Stimulated activated effector memory CD8-positive, alpha-beta T cell treated with anti-CD3 and anti-CD28 coated beads, Interleukin-12 subunit alpha, Interleukin-12 subunit beta, amount 100 ng/mL, for 72 hours (primary cell): ENCODE measurements around the gene FBXL17.

Experiments
- ATAC-seq: fragments of 150-1000 bp; cut with Tn5 transposase; 2 replicates; pipeline ENCODE4 v1.10.0; 2021
- DNase-seq, 2 donors: peaks; one replicate each; pipeline ENCODE4 v3.0.0; 2021 to 2022; ENCODE audit warnings: low spot score in 2 of 2
- H3K27ac Mint-ChIP-seq: one replicate; pipeline ENCODE4 v1.8.0; 2022; ENCODE audit warnings: mild to moderate bottlenecking, mixed read lengths
- H3K36me3 Mint-ChIP-seq: one replicate; pipeline ENCODE4 v1.8.0; 2022; ENCODE audit warnings: mild to moderate bottlenecking, mixed read lengths
- H3K4me1 Mint-ChIP-seq: one replicate; pipeline ENCODE4 v1.8.0; 2022; ENCODE audit warnings: mixed read lengths
- H3K4me3 Mint-ChIP-seq: one replicate; pipeline ENCODE4 v1.8.0; 2022; ENCODE audit warnings: mild to moderate bottlenecking, mixed read lengths
- H3K9me3 Mint-ChIP-seq: one replicate; pipeline ENCODE4 v1.8.0; 2022; ENCODE audit warnings: mixed read lengths

FBXL17 gene

DNA sequence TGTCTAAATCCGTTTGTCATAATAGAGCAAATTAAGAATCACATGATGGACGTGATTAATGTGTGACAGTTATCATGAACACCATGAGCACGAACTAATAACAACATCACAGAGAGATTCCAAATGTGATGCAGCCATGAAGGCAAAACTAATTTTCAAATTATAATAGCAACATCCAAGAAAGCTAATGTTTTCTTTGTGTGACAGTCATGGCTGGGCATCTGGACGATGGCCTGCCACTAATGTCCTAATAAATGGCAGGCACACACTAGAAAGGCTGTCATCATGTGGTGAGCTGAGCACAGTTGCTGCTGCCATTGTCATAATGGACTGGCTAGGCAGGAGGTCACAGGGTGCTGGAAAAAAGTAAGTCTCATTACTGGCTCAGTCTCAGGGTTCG lies 431.1 kb downstream of the FBXL17 start:
- ATAC-seq (no peak), DNase-seq (no peak)
- H3K9me3 Mint-ChIP-seq: no peaks in the 10 kb centered on the region
- H3K36me3 Mint-ChIP-seq: no peaks in the 10 kb centered on the region
- no peak overlapping the region for H3K4me3 Mint-ChIP-seq
- H3K27ac Mint-ChIP-seq: no peak overlapping the region
- no peaks in the 10 kb centered on the region for H3K4me1 Mint-ChIP-seq

- no peak overlapping the region for H3K27ac Mint-ChIP-seq
- no peak overlapping the region for H3K4me3 Mint-ChIP-seq
- no peaks in the 10 kb centered on the region for H3K9me3 Mint-ChIP-seq
- no peaks in the 10 kb centered on the region for H3K4me1 Mint-ChIP-seq
- ATAC-seq (no peak), DNase-seq (no peak)
- H3K36me3 Mint-ChIP-seq: no peaks in the 10 kb centered on the region
These were observed 432.1 kb downstream of the FBXL17 start for GRCh38 chr5:107949688-107950341.

GRCh38 chr5:107948377-107948776 lies 433.5 kb downstream of the FBXL17 start:
- H3K27ac Mint-ChIP-seq: no peak overlapping the region
- no peak for ATAC-seq
- DNase-seq: no peak
- no peaks in the 10 kb centered on the region for H3K36me3 Mint-ChIP-seq
- H3K9me3 Mint-ChIP-seq: no peaks in the 10 kb centered on the region
- no peaks in the 10 kb centered on the region for H3K4me1 Mint-ChIP-seq
- no peak overlapping the region for H3K4me3 Mint-ChIP-seq

GRCh38 chr5:107945061-107945460 lies 436.8 kb downstream of the FBXL17 start:
- H3K9me3 Mint-ChIP-seq: no peaks in the 10 kb centered on the region
- no peaks in the 10 kb centered on the region for H3K36me3 Mint-ChIP-seq
- no peak for ATAC-seq
- no peak overlapping the region for H3K4me3 Mint-ChIP-seq
- H3K27ac Mint-ChIP-seq: no peak overlapping the region
- DNase-seq: no peak
- no peaks in the 10 kb centered on the region for H3K4me1 Mint-ChIP-seq

- DNase-seq (no peak), ATAC-seq (no peak)
- H3K27ac Mint-ChIP-seq: no peak overlapping the region
These were observed 438.0 kb downstream of the FBXL17 start for GRCh38 chr5:107943923-107944322.

DNA sequence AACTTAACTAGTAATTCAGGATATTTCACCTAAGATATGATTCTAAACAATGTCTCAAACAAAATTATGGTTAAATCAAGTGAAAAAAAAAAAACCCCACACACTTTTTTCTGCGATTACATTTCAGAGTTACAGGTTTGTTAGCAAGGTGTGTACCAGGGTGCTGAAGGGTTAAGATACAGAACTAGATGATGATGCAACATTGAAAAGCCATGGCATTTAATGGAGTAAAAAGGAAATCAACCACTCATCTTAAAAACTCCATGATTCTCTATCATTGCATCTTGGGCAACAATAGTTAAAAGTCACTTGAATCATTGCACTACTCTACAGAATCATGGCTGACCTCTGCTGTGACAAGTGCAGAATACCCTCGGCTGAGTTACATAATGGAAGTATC lies 440.9 kb downstream of the FBXL17 start:
- ATAC-seq: no peak
- H3K9me3 Mint-ChIP-seq: no peaks in the 10 kb centered on the region
- H3K27ac Mint-ChIP-seq: no peak overlapping the region
- H3K36me3 Mint-ChIP-seq: no peaks in the 10 kb centered on the region
- H3K4me3 Mint-ChIP-seq: no peak overlapping the region
- no peak for DNase-seq
- no peaks in the 10 kb centered on the region for H3K4me1 Mint-ChIP-seq

More at GRCh38 chr5:107943923-107944322, 438.0 kb downstream of the FBXL17 start:
- H3K9me3 Mint-ChIP-seq: no peaks in the 10 kb centered on the region
- no peak overlapping the region for H3K4me3 Mint-ChIP-seq
- H3K4me1 Mint-ChIP-seq: no peaks in the 10 kb centered on the region
- no peaks in the 10 kb centered on the region for H3K36me3 Mint-ChIP-seq

DNA sequence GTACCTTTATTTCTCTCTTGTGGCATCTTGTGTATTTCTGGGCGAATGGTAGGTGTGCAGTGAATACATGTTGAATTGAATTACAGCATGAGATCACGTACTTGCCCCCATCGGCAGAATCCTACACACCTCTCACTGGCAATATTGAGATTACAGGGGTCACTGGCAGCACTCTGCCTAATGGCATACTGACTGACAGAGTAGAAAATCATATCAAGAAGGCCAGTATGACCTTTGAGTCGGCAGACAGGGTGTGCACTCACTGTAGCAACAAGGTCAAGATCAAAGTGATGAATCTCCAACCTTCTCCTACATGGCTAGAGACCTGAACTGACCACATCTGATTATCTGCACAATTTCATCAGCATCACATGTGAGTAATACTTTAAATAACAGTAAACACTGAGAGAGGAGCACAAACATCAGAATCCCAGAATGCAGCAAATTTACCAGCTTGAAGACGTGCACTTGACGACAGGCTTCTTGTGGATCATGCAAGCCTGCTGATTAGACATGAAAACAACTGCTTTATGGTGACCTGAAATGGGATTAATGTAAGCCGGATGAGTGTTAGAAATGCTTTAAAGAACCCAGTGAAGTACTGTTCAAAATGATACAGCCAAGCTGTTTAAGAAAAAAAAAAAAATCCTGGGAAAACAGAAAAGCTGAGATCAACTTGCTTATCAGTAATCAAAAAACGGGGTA lies 444.1 kb downstream of the FBXL17 start:
- DNase-seq (no peak), ATAC-seq (no peak)
- H3K4me3 Mint-ChIP-seq: no peak overlapping the region
- no peak overlapping the region for H3K27ac Mint-ChIP-seq
- H3K9me3 Mint-ChIP-seq: no peaks in the 10 kb centered on the region
- no peaks in the 10 kb centered on the region for H3K36me3 Mint-ChIP-seq
- no peaks in the 10 kb centered on the region for H3K4me1 Mint-ChIP-seq

DNA sequence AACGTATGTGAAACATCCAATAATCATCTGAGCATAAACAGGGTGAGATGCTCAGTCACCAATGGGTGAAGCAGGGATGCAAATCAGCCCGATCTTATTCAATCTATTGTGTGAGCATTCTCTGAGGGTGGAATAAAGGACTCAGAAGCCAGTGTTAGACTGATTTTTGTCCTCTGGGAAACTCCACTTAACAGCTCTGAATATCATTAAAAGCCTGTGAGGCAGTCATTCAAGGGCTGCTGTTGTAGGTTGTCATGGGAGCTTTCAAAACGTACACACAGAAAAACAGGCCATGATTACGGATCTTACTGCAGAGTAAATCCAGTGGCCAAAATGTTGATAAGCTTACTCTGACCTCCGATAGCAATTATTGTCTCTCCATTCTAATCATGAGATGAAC lies 444.7 kb downstream of the FBXL17 start:
- H3K4me3 Mint-ChIP-seq: no peak overlapping the region

DNA sequence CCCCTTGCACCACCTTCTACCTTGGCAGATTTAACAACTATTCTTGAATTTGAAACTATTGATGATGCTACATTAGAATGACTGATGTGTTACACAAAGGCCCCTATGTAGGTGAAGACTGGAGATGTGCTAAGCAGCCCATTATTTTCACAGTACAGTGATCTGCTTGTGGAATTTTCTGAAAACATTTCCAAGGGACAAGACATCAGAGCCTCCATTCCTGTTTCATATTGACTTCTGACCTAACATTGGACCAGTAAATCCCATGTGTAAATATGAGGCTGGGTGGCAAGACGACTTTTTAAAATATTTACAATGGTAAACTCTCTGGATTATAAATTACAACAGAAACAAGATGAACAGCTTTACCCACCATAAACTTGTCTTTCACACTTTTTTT lies 445.4 kb downstream of the FBXL17 start:
- ATAC-seq (no peak), DNase-seq (no peak)
- H3K27ac Mint-ChIP-seq: no peak overlapping the region

More for the DNA sequence above, 444.7 kb downstream of the FBXL17 start:
- ATAC-seq: no peak
- no peaks in the 10 kb centered on the region for H3K9me3 Mint-ChIP-seq
- H3K4me1 Mint-ChIP-seq: no peaks in the 10 kb centered on the region
- no peak overlapping the region for H3K27ac Mint-ChIP-seq
- no peak for DNase-seq
- H3K36me3 Mint-ChIP-seq: no peaks in the 10 kb centered on the region

DNA sequence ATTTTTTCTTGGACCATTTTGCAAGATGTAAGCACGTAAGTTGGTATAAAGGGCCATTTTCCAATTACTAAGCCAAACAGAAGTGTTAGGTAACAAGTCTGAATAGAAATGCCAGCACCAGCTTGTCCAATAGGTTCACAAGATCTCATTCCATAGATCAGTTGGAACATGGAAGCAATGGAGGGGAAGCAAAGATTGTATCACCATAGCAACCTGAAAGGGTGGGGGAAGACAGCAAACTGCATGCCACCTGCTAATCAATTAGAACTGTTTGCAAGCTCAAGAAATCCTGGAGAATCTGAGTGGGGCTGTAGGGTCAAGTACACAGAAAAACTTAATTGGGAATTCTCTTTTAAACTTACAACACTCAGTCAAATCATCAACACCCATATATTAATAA lies 446.3 kb downstream of the FBXL17 start:
- DNase-seq (no peak), ATAC-seq (no peak)
- H3K27ac Mint-ChIP-seq: no peak overlapping the region
- no peaks in the 10 kb centered on the region for H3K36me3 Mint-ChIP-seq
- H3K4me3 Mint-ChIP-seq: no peak overlapping the region
- H3K9me3 Mint-ChIP-seq: no peaks in the 10 kb centered on the region
- no peaks in the 10 kb centered on the region for H3K4me1 Mint-ChIP-seq

More for the DNA sequence above, 445.4 kb downstream of the FBXL17 start:
- Mint-ChIP-seq H3K4me3 (no peak overlapping the region), H3K4me1 (no peaks in the 10 kb centered on the region), H3K36me3 (no peaks in the 10 kb centered on the region), H3K9me3 (no peaks in the 10 kb centered on the region)

DNA sequence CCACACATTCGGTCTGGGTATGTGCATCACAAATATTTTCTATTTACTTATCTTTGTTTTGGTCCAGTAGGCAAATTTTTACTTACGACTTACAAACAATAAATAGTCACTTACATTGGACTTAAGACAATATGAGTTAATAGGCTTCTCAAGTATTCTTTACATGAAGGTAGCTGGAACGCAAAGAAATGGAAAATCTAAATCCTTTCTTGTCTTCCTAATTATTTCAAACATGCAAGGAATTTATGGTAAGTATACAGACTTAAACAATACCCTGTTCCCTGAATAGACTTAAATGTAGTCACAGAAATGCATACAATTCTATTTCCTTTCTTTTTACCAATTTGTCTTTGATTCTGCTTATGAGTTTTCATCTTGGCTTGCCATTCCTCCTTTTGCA lies 448.6 kb downstream of the FBXL17 start:
- no peaks in the 10 kb centered on the region for H3K4me1 Mint-ChIP-seq
- DNase-seq (no peak), ATAC-seq (no peak)
- H3K9me3 Mint-ChIP-seq: no peaks in the 10 kb centered on the region
- H3K4me3 Mint-ChIP-seq: no peak overlapping the region
- H3K27ac Mint-ChIP-seq: no peak overlapping the region
- no peaks in the 10 kb centered on the region for H3K36me3 Mint-ChIP-seq

DNA sequence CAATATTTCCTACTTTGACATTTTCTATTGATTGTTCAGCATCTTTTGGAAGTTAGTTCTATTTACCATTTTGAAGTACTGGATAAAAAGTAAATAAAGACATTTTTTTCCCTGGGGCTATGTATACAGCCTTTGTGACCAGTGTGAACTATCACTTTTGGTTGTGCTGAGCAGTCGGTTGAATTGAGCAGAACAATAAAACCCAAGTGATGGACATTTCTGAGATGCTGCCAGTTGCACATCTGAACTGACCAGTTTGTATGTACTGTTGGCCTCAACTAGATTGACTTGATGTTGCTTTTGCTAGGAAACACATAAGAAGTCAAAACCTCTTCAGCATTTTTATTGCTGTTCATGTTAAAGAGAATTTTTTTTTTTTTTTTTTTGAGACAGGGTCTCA lies 451.0 kb downstream of the FBXL17 start:
- ATAC-seq (no peak), DNase-seq (no peak)
- Mint-ChIP-seq H3K4me3 (no peak overlapping the region), H3K27ac (no peak overlapping the region), H3K36me3 (no peaks in the 10 kb centered on the region), H3K9me3 (no peaks in the 10 kb centered on the region), H3K4me1 (no peaks in the 10 kb centered on the region)

DNA sequence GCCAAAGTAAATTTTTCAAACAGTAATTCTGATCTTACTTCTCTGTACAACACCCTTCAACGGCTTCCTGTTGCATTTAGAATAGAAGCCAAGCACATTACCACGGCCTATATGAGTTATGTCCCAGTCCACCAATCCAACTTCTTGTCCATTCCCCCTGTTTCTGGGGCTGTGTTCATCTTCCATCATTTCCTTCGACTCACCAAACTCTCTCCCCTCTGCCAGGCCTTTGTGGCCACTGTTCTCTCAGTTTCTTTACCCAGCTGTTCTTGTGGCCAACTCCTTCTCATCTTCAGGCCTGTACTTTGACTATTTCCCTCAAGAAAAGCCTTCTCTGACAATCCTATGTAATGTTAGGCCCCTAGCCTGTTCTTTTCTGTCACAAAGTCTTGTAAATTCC lies 451.8 kb downstream of the FBXL17 start:
- DNase-seq: no peak
- Mint-ChIP-seq H3K4me1 (no peaks in the 10 kb centered on the region), H3K27ac (no peak overlapping the region), H3K36me3 (no peaks in the 10 kb centered on the region), H3K4me3 (no peak overlapping the region), H3K9me3 (no peaks in the 10 kb centered on the region)
- no peak for ATAC-seq

- Mint-ChIP-seq H3K4me1 (no peaks in the 10 kb centered on the region), H3K9me3 (no peaks in the 10 kb centered on the region), H3K36me3 (no peaks in the 10 kb centered on the region), H3K27ac (no peak overlapping the region), H3K4me3 (no peak overlapping the region)
- DNase-seq (no peak), ATAC-seq (no peak)
These were observed 452.8 kb downstream of the FBXL17 start for GRCh38 chr5:107929080-107929479.

DNA sequence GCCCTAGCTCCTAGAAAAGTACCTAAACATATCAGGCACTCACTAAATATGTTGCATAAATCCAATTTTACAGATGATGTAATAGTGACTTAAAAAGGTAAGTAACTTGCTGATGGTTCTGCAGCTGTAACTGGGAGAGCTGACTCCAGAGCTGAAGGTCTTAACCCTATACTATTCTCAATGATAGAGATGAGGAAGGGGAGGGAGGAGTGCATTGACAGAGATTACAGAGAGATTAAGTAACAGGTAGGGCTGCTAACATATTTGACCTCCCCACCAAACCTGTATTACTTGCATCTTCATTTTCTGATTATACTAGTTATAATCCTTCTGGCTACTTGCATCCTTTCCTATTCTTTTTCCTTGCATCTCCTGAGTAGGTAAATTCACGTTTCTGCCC lies 455.8 kb downstream of the FBXL17 start:
- no peaks in the 10 kb centered on the region for H3K36me3 Mint-ChIP-seq
- no peak overlapping the region for H3K4me3 Mint-ChIP-seq
- H3K27ac Mint-ChIP-seq: no peak overlapping the region
- no peak for ATAC-seq
- H3K4me1 Mint-ChIP-seq: no peaks in the 10 kb centered on the region
- no peak for DNase-seq
- no peaks in the 10 kb centered on the region for H3K9me3 Mint-ChIP-seq

DNA sequence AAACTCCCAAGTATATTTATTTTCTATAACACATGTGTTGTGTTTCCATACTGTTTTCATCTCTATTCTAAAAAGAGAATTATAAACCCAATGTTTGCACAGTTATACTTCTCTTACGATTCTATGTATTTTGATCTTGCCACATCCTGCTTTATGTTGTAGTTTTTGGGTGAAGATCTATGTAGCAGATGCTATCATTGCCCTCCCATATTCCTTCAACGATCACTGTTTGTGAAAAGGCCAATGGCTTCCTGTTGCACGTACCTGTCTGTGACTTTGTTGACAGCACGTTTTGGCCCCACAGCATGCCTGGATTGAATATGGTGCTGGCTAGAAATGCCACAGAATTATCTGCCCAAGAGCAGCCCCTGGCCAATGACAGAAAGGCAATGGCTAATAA lies 456.7 kb downstream of the FBXL17 start:
- H3K9me3 Mint-ChIP-seq: no peaks in the 10 kb centered on the region
- ATAC-seq (no peak), DNase-seq (no peak)
- peaks cover 3% of the 10 kb centered on the region for H3K4me1 Mint-ChIP-seq
- H3K4me3 Mint-ChIP-seq: no peak overlapping the region
- H3K36me3 Mint-ChIP-seq: no peaks in the 10 kb centered on the region
- no peak overlapping the region for H3K27ac Mint-ChIP-seq
